HepG2 (cell line): ENCODE data around the gene KIF20A. TPM values are rescaled to one million over a fixed set of nuclear protein-coding genes. Genes with fewer than 3 reads are reported as not detected.

Experiments used
- CREBL2 ChIP-seq: sonication (generic); formaldehyde crosslinking; IDR thresholded peaks from 2 replicates; pipeline ENCODE4 v1.8.1; 2023; ENCODE audit warnings: missing genetic modification reagents, mild to moderate bottlenecking, borderline replicate concordance
- EHMT2 ChIP-seq: fragments of 200-600 bp; sonication (generic); IDR thresholded peaks from 2 replicates; pipeline ENCODE4 v1.7.0; 2017; ENCODE audit warnings: antibody characterized with exemption, low read depth, low read length, borderline replicate concordance
- ELF3 ChIP-seq: IDR thresholded peaks from 2 replicates; pipeline ENCODE4 v1.6.1; 2016; ENCODE audit warnings: missing genetic modification reagents, missing compliant biosample characterization
- FIP1L1 ChIP-seq: fragments of 200-400 bp; formaldehyde crosslinking; IDR thresholded peaks from 2 replicates; pipeline ENCODE4 v1.6.1; 2018; ENCODE audit warnings: low read depth, mild to moderate bottlenecking, low read length, moderate library complexity, borderline replicate concordance; ENCODE audit not compliant: insufficient read depth
- FLYWCH1 ChIP-seq: sonication (generic); formaldehyde crosslinking; IDR thresholded peaks from 2 replicates; pipeline ENCODE4 v1.8.1; 2023; ENCODE audit warnings: mild to moderate bottlenecking, missing genetic modification reagents
- FOXP4 ChIP-seq: sonication (generic); formaldehyde crosslinking; IDR thresholded peaks from 2 replicates; pipeline ENCODE4 v1.4.0; 2020; ENCODE audit warnings: missing genetic modification reagents
- MAF1 ChIP-seq: sonication (generic); formaldehyde crosslinking; IDR thresholded peaks from 2 replicates; pipeline ENCODE4 v1.5.0; 2020; ENCODE audit warnings: missing genetic modification reagents, borderline replicate concordance
- MYC ChIP-seq: sonication (generic); formaldehyde crosslinking; IDR thresholded peaks from 2 replicates; pipeline ENCODE4 v1.9.0; 2021; ENCODE audit warnings: missing genetic modification reagents, borderline replicate concordance
- PHF5A ChIP-seq: IDR thresholded peaks from one replicate; pipeline ENCODE4 v1.6.1; 2018; ENCODE audit warnings: low read depth, missing genetic modification reagents; ENCODE audit not compliant: unreplicated experiment
- SNRNP70 ChIP-seq: fragments of 200-400 bp; formaldehyde crosslinking; IDR thresholded peaks from 2 replicates; pipeline ENCODE4 v1.6.1; 2017; ENCODE audit warnings: mild to moderate bottlenecking, low read depth, low read length, moderate library complexity
- SOX5 ChIP-seq: IDR thresholded peaks from 2 replicates; pipeline ENCODE4 v1.6.1; 2016; ENCODE audit warnings: borderline replicate concordance
- ZMAT3 ChIP-seq: sonication (generic); formaldehyde crosslinking; conservative IDR thresholded peaks from 2 replicates; pipeline ENCODE4 v1.7.0; 2021; ENCODE audit warnings: missing genetic modification reagents
- ZNF232 ChIP-seq: sonication (generic); formaldehyde crosslinking; IDR thresholded peaks from 2 replicates; pipeline ENCODE4 v1.4.0; 2020; ENCODE audit warnings: missing genetic modification reagents, borderline replicate concordance
- ZNF282 ChIP-seq: fragments of 450-650 bp; IDR thresholded peaks from 2 replicates; pipeline ENCODE4 v1.6.1; 2018; ENCODE audit not compliant: partially characterized antibody
- ZNF343 ChIP-seq: sonication (generic); formaldehyde crosslinking; IDR thresholded peaks from 2 replicates; pipeline ENCODE4 v1.4.0; 2020; ENCODE audit warnings: mild to moderate bottlenecking, missing genetic modification reagents
- ZNF367 ChIP-seq: sonication (generic); formaldehyde crosslinking; IDR thresholded peaks from 2 replicates; pipeline ENCODE4 v1.4.0; 2020; ENCODE audit warnings: missing genetic modification reagents, borderline replicate concordance
- ZNF569 ChIP-seq: sonication (generic); formaldehyde crosslinking; IDR thresholded peaks from 2 replicates; pipeline ENCODE4 v1.5.0; 2020; ENCODE audit warnings: mild to moderate bottlenecking, missing genetic modification reagents, moderate library complexity, borderline replicate concordance
- ZNF615 ChIP-seq: sonication (generic); formaldehyde crosslinking; IDR thresholded peaks from 2 replicates; pipeline ENCODE4 v1.5.0; 2020; ENCODE audit warnings: mild to moderate bottlenecking, missing genetic modification reagents, borderline replicate concordance
- ZNF781 ChIP-seq: sonication (generic); formaldehyde crosslinking; IDR thresholded peaks from 2 replicates; pipeline ENCODE4 v1.5.1; 2020; ENCODE audit warnings: borderline replicate concordance, mild to moderate bottlenecking, missing genetic modification reagents; ENCODE audit errors: not compliant biosample characterization
- ZNF841 ChIP-seq: sonication (generic); formaldehyde crosslinking; IDR thresholded peaks from 2 replicates; pipeline ENCODE4 v1.8.1; 2023; ENCODE audit warnings: missing genetic modification reagents, borderline replicate concordance
- polyA plus RNA-seq, 8 experiments: library from polyadenylated mRNA; depleted of rRNA in 3 of 8; stranded (reverse) in 7 of 8; unstranded in 1 of 8; fragments of >200 nt; fragmentation: Illumina TruSeq in 4 of 8; extraction: Trizol in 4 of 8; gene quantifications; 2 replicates each; pipeline versions ENCODE4 v1.2.1 to v1.2.3, GENCODE V29; 2011 to 2016; ENCODE audit warnings: low read depth in 4 of 8, missing spikeins in 1 of 8, mixed read lengths in 1 of 8; ENCODE audit not compliant: insufficient read depth in 1 of 8
- total RNA-seq, 5 experiments: library from RNA; depleted of rRNA; stranded (reverse); fragments of >200 nt; fragmentation: Illumina TruSeq; extraction: Trizol; gene quantifications; 2 replicates each; pipeline ENCODE4 v1.2.3, GENCODE V29; 2016; ENCODE audit warnings: low read depth in 1 of 5
- TF ChIP-seq, protein P1 (sequence below): sonication (generic); formaldehyde crosslinking; conservative IDR thresholded peaks from 2 replicates; pipeline ENCODE4 v1.8.0; 2022; ENCODE audit warnings: mild to moderate bottlenecking, moderate library complexity, missing genetic modification reagents
- TF ChIP-seq, protein P2 (sequence below): sonication (generic); formaldehyde crosslinking; IDR thresholded peaks from 2 replicates; pipeline ENCODE4 v1.5.0; 2020; ENCODE audit warnings: missing genetic modification reagents
- TF ChIP-seq, protein P3 (sequence below): sonication (generic); formaldehyde crosslinking; IDR thresholded peaks from 2 replicates; pipeline ENCODE4 v1.8.0; 2023; ENCODE audit warnings: mild to moderate bottlenecking, missing genetic modification reagents

Gene KIF20A
- total and polyA plus RNA-seq, 2 of the 13 experiments (the other 11 are each of a cell fraction or from before 2014, with no cell fraction given), result 17.1 to 66.8 TPM

GRCh38 chr5:138178516-138179276, at the start of gene KIF20A, which contains the start of gene BRD8 (continued):
- TF ChIP-seq, protein P1, sequence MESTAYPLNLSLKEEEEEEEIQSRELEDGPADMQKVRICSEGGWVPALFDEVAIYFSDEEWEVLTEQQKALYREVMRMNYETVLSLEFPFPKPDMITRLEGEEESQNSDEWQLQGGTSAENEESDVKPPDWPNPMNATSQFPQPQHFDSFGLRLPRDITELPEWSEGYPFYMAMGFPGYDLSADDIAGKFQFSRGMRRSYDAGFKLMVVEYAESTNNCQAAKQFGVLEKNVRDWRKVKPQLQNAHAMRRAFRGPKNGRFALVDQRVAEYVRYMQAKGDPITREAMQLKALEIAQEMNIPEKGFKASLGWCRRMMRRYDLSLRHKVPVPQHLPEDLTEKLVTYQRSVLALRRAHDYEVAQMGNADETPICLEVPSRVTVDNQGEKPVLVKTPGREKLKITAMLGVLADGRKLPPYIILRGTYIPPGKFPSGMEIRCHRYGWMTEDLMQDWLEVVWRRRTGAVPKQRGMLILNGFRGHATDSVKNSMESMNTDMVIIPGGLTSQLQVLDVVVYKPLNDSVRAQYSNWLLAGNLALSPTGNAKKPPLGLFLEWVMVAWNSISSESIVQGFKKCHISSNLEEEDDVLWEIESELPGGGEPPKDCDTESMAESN (CRISPR knock-in tag), result no peak
- TF ChIP-seq, protein P2, sequence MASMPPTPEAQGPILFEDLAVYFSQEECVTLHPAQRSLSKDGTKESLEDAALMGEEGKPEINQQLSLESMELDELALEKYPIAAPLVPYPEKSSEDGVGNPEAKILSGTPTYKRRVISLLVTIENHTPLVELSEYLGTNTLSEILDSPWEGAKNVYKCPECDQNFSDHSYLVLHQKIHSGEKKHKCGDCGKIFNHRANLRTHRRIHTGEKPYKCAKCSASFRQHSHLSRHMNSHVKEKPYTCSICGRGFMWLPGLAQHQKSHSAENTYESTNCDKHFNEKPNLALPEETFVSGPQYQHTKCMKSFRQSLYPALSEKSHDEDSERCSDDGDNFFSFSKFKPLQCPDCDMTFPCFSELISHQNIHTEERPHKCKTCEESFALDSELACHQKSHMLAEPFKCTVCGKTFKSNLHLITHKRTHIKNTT (CRISPR knock-in tag), result no peak
- TF ChIP-seq MYC, result peak; percentile 92
- TF ChIP-seq ZNF232 (CRISPR knock-in tag), result peak; percentile 84; the same call in 1 of the 2 replicates
- TF ChIP-seq ZNF615 (CRISPR knock-in tag), result peak; percentile 97; the same call in 1 of the 2 replicates
- TF ChIP-seq, protein P3, sequence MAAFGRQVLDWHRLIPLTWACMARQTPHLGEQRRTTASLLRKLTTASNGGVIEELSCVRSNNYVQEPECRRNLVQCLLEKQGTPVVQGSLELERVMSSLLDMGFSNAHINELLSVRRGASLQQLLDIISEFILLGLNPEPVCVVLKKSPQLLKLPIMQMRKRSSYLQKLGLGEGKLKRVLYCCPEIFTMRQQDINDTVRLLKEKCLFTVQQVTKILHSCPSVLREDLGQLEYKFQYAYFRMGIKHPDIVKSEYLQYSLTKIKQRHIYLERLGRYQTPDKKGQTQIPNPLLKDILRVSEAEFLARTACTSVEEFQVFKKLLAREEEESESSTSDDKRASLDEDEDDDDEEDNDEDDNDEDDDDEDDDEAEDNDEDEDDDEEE, result no peak
- no peak; the same call in 1 of the 2 replicates for TF ChIP-seq SOX5 (CRISPR knock-in tag)
- TF ChIP-seq ELF3 (CRISPR knock-in tag), result peak; percentile 5; the same call in 1 of the 2 replicates
- no peak for TF ChIP-seq CREBL2 (CRISPR knock-in tag)
- no peak for TF ChIP-seq ZNF367 (CRISPR knock-in tag)
- no peak for TF ChIP-seq ZNF282
- TF ChIP-seq FOXP4 (CRISPR knock-in tag), result 0 out of 2 replicates have a peak, but pooled peaks have one; percentile 27
- no peak for TF ChIP-seq PHF5A (CRISPR knock-in tag)
- TF ChIP-seq ZNF841, result no peak
- no peak for TF ChIP-seq ZNF569 (CRISPR knock-in tag)
- peak; percentile 83; the same call in 1 of the 2 replicates for TF ChIP-seq FLYWCH1
- TF ChIP-seq MAF1 (CRISPR knock-in tag), result no peak
- no peak for TF ChIP-seq FIP1L1
- TF ChIP-seq ZMAT3 (CRISPR knock-in tag), result 0 out of 2 replicates have a peak, but pooled peaks have one; percentile 33
- TF ChIP-seq ZNF781 (CRISPR knock-in tag), result peak; percentile 73
- TF ChIP-seq SNRNP70, result no peak
- no peak for TF ChIP-seq EHMT2
- TF ChIP-seq ZNF343 (CRISPR knock-in tag), result no peak
